Measurements from ENCODE around the gene PLXDC2.

PLXDC2 gene

DNA sequence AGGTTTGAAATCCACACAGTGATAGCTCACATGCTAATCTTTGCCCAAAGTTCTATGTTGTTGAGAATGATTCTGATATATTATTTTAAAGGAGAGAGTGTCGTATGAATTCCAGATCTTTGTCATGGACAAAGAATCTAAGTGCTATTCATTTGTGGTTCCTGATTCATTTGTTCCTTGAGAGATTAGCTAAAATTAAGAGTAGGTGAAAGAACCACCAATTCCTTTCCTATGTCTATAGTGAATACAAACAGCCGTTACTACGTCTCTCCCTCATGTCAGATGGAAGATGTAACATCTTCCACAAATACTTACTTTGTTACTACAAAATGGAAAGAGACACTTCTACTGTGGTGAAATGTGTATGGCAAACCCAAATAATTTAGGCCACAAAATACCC lies 3.3 kb upstream of the PLXDC2 start:
- no peak for DNase-seq (ENCODE audit: low read depth)
- TF ChIP-seq, protein P1, sequence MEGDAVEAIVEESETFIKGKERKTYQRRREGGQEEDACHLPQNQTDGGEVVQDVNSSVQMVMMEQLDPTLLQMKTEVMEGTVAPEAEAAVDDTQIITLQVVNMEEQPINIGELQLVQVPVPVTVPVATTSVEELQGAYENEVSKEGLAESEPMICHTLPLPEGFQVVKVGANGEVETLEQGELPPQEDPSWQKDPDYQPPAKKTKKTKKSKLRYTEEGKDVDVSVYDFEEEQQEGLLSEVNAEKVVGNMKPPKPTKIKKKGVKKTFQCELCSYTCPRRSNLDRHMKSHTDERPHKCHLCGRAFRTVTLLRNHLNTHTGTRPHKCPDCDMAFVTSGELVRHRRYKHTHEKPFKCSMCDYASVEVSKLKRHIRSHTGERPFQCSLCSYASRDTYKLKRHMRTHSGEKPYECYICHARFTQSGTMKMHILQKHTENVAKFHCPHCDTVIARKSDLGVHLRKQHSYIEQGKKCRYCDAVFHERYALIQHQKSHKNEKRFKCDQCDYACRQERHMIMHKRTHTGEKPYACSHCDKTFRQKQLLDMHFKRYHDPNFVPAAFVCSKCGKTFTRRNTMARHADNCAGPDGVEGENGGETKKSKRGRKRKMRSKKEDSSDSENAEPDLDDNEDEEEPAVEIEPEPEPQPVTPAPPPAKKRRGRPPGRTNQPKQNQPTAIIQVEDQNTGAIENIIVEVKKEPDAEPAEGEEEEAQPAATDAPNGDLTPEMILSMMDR (IDR thresholded peaks at IDR 0.05; ENCODE audit: control insufficient read depth, insufficient read depth, low read depth, low read length, missing control alignments): no peak
- H3K4me3 ChIP-seq (ENCODE audit: control insufficient read depth, low read depth, low read length): no peak overlapping the region

DNA sequence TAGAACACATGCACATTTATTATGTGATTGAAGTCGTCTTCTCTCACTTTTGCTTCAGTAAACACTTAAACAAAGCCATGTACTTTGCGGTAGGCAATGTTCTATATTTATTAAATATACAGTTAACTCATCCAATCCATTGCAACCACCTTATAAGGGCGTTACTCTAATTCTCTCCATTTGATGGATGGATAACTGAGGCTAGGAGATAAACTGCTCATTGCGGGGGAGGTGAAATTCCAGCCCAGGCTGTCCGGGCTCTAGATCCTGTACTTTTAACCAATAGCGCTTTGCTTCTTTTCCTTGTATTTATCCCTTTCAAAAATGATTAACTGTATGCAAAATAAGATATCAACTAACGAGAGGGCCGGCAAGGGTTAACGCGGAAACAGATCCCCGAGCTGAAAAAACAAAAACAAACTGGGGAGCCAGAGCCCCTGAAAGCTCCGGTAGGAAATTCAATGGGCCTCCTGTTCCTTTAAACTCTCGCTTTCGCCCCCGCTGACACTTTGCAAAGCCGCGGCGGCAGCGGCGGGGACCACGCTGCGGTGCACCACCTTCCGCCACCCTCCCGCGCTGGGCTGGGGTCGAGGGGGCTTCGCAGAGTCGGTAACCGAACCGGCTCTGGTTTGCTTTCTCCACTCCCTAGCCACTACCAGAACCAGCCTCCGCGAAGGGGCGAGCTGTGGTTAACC lies 1.0 kb upstream of the PLXDC2 start:
- TF ChIP-seq, protein P1 (IDR thresholded peaks at IDR 0.05; ENCODE audit: control insufficient read depth, insufficient read depth, low read depth, low read length, missing control alignments): no peak
- peak overlapping the region; percentile 58 for H3K4me3 ChIP-seq (ENCODE audit: control insufficient read depth, low read depth, low read length)
- no peak for DNase-seq (ENCODE audit: low read depth)

- TF ChIP-seq, protein P1 (IDR thresholded peaks at IDR 0.05; ENCODE audit: control insufficient read depth, insufficient read depth, low read depth, low read length, missing control alignments): no peak
- peak overlapping the region; percentile 58 for H3K4me3 ChIP-seq (ENCODE audit: control insufficient read depth, low read depth, low read length)
Observed at GRCh38 chr10:19815731-19816410, 361 bp upstream of the PLXDC2 start.

GRCh38 chr10:19817231-19817933 lies 1.1 kb downstream of the PLXDC2 start:
- no peak for DNase-seq (ENCODE audit: low read depth)
- peak overlapping the region; percentile 58 for H3K4me3 ChIP-seq (ENCODE audit: control insufficient read depth, low read depth, low read length)
- TF ChIP-seq, protein P1 (IDR thresholded peaks at IDR 0.05; ENCODE audit: control insufficient read depth, insufficient read depth, low read depth, low read length, missing control alignments): no peak

More at GRCh38 chr10:19815731-19816410, 361 bp upstream of the PLXDC2 start:
- no peak for DNase-seq (ENCODE audit: low read depth)

DNA sequence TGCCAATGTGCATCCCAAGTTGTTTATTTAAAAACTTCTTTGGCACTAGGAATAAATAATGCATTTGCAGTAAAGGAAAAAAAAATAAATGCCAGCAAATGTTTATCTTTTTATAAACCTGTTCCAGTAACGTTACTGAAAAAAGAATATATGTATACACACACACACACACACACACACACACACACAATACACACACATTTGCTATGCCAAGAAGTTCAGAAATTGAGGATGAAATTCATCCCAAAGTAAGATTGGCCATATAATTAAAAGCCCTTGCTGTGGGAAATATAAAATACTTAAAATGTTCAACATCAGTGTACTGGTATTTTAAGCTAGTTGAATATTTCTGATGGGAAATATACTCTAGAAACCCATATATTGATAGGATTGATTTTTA lies 2.6 kb downstream of the PLXDC2 start:
- DNase-seq (ENCODE audit: low read depth): no peak
- TF ChIP-seq, protein P1 (IDR thresholded peaks at IDR 0.05; ENCODE audit: control insufficient read depth, insufficient read depth, low read depth, low read length, missing control alignments): no peak
- H3K4me3 ChIP-seq (ENCODE audit: control insufficient read depth, low read depth, low read length): no peak overlapping the region

DNA sequence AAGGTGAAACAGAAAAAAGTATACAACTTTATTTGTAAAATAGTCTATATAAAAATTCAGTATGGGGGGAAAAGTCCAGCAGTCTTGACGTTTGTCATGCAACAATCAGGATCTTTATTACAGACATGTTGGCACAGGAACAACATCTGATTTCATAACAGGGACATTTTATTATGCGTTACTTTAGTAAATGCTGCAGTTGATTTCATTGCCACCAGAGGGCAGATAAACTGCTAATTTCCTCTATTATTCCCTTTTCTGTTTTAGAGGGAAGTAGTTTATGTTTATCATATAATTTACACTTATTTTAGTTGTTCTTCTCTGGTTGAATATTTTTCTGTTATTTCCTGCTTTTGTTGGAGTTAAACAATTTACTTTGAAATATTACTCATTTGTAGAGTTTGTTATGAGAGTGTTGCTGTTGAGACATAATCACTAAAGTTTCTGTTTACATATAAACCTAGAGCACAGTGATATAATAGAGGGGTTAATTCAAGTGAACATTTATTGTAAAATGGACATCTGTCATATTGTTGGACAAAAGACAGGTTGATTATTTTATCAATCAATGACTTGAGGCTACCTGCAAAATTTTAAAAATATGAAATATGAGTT lies 3.3 kb downstream of the PLXDC2 start:
- H3K4me3 ChIP-seq (ENCODE audit: control insufficient read depth, low read depth, low read length): no peak overlapping the region

More for the DNA sequence above, 3.3 kb downstream of the PLXDC2 start:
- TF ChIP-seq, protein P1 (IDR thresholded peaks at IDR 0.05; ENCODE audit: control insufficient read depth, insufficient read depth, low read depth, low read length, missing control alignments): peak; percentile 63
- no peak for DNase-seq (ENCODE audit: low read depth)
